NCI-H748 treated with DMSO at 0.1 percent for 48 hours (cell line): Measurements from ENCODE around the gene ENDOU.

ENCODE experiments used
- DNase-seq: peaks from one replicate; lab custom pipeline; 2025; lab: John Stamatoyannopoulos, UW

The ENDOU gene

GRCh38 chr12:47757840-47758583 lies 32.7 kb upstream of the ENDOU start:
- no peak for DNase-seq

- no peak for DNase-seq
Observed at GRCh38 chr12:47757364-47757839, 32.1 kb upstream of the ENDOU start.

GRCh38 chr12:47755655-47756562 lies 30.6 kb upstream of the ENDOU start:
- DNase-seq: no peak

- DNase-seq: no peak
Observed at GRCh38 chr12:47754881-47755280, 29.6 kb upstream of the ENDOU start.

- no peak for DNase-seq
Observed at GRCh38 chr12:47754126-47754525, 28.8 kb upstream of the ENDOU start.

GRCh38 chr12:47753021-47754001 lies 28.0 kb upstream of the ENDOU start:
- DNase-seq: no peak

- DNase-seq: no peak
Observed at GRCh38 chr12:47752552-47752951, 27.3 kb upstream of the ENDOU start.

- DNase-seq: no peak
Observed at GRCh38 chr12:47752121-47752520, 26.8 kb upstream of the ENDOU start.

GRCh38 chr12:47751561-47751960 lies 26.3 kb upstream of the ENDOU start:
- no peak for DNase-seq

- DNase-seq: no peak
Observed at GRCh38 chr12:47750916-47751470, 25.7 kb upstream of the ENDOU start.

GRCh38 chr12:47750229-47750798 lies 25.0 kb upstream of the ENDOU start:
- DNase-seq: no peak

GRCh38 chr12:47748899-47749298 lies 23.6 kb upstream of the ENDOU start:
- no peak for DNase-seq

- no peak for DNase-seq
Observed at GRCh38 chr12:47748507-47748828, 23.2 kb upstream of the ENDOU start.

- DNase-seq: no peak
Observed at GRCh38 chr12:47747596-47748506, 22.6 kb upstream of the ENDOU start.

- no peak for DNase-seq
Observed at GRCh38 chr12:47747126-47747525, 21.8 kb upstream of the ENDOU start.

- no peak for DNase-seq
Observed at GRCh38 chr12:47746523-47746922, 21.2 kb upstream of the ENDOU start.

GRCh38 chr12:47746073-47746472 lies 20.8 kb upstream of the ENDOU start:
- DNase-seq: no peak

- DNase-seq: no peak
Observed at GRCh38 chr12:47745485-47746041, 20.3 kb upstream of the ENDOU start.

GRCh38 chr12:47744778-47745436 lies 19.6 kb upstream of the ENDOU start:
- DNase-seq: no peak
